NT2/D1 (cell line): ENCODE measurements around the gene PLEKHJ1.

Experiments
- YY1 ChIP-seq: IDR thresholded peaks from 2 replicates; pipeline ENCODE4 v1.6.1; 2011; ENCODE audit not compliant: insufficient read length, insufficient read depth
- ZNF274 ChIP-seq: IDR thresholded peaks from 2 replicates; pipeline ENCODE4 v1.6.1; 2011; ENCODE audit warnings: mild to moderate bottlenecking, low read depth, low read length

DNA sequence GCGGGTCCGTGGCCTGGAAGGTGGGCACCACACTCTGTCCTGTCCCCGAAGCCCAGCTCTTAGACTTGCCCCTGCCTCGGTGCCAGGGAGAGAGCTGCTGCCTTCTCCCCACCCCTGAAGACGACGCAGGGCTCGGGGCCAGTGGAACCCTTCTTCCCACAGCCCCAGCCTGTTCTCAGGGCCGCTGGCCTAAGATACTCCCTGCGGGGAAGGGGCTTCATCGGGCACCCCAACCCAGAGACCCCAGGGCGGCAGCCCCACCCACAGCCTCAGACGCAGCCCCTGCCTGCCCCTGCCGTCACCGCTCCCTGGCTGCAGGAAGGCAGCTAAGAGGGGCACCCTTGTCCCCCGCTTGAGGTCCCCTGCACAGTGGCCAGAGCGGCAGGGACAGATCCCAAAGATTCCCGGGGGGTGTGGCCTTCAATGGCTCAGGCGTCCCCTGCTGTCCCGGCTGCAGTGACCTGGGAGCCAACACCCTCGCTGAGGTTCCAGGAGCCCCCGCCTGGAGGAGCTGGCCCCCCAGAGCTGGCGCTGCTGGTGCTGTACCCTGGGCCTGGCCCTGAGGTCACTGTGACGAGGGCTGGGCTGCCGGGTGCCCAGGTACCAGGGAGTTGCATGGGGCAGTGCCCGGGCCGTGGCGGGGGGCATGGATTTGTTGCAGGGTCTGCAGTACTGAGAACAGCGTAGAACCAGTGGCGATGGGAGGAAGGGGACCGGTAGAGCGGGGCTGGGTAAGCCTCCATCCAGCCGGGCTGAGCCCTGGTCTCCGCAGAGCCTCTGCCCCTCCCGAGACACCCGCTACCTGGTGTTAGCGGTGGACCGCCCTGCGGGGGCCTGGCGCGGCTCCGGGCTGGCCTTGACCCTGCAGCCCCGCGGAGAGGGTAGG lies 14.0 kb upstream of the PLEKHJ1 start:
- TF ChIP-seq YY1 = no peak
- no peak for TF ChIP-seq ZNF274
